H9 (cell line): Measurements from ENCODE around the gene PLAU. TPM values are rescaled to one million over a fixed set of nuclear protein-coding genes. Genes with fewer than 3 reads are reported as not detected.

Experiments
- DNase-seq: peaks from one replicate; pipeline ENCODE4 v3.0.0-alpha.2; 2017
- H2AFZ ChIP-seq: one replicate; pipeline ENCODE4 v1.6.1; 2013; ENCODE audit warnings: mild to moderate bottlenecking, low read length, control low read depth, moderate library complexity
- H2AK5ac ChIP-seq: 2 replicates; pipeline ENCODE4 v1.6.1; 2013; ENCODE audit warnings: low read length, control low read depth, mixed read lengths; ENCODE audit not compliant: insufficient read length
- H2BK120ac ChIP-seq: one replicate; pipeline ENCODE4 v1.6.1; 2013; ENCODE audit warnings: low read depth, mild to moderate bottlenecking, low read length, control low read depth, inconsistent platforms; ENCODE audit not compliant: poor library complexity, severe bottlenecking
- H2BK12ac ChIP-seq: 2 replicates; pipeline ENCODE4 v1.6.1; 2013; ENCODE audit warnings: low read length, control low read depth, mixed read lengths, low read depth; ENCODE audit not compliant: insufficient read length
- H2BK15ac ChIP-seq: 2 replicates; pipeline ENCODE4 v1.6.1; 2013; ENCODE audit warnings: low read depth, low read length, control low read depth
- H2BK20ac ChIP-seq: one replicate; pipeline ENCODE4 v1.6.1; 2013; ENCODE audit warnings: low read depth, mild to moderate bottlenecking, low read length, control low read depth, inconsistent platforms; ENCODE audit not compliant: poor library complexity, severe bottlenecking
- H2BK5ac ChIP-seq: 2 replicates; pipeline ENCODE4 v1.6.1; 2013; ENCODE audit warnings: low read length, control low read depth, mixed read lengths; ENCODE audit not compliant: insufficient read length
- H3K14ac ChIP-seq: 2 replicates; pipeline ENCODE4 v1.6.1; 2013; ENCODE audit warnings: low read length, control low read depth; ENCODE audit not compliant: insufficient read depth
- H3K18ac ChIP-seq: 2 replicates; pipeline ENCODE4 v1.6.1; 2013; ENCODE audit warnings: low read depth, mild to moderate bottlenecking, mixed read lengths, low read length, control low read depth; ENCODE audit not compliant: insufficient read length
- H3K23ac ChIP-seq: 2 replicates; pipeline ENCODE4 v1.6.1; 2013; ENCODE audit warnings: low read length, control low read depth, mixed read lengths, low read depth; ENCODE audit not compliant: insufficient read length
- H3K23me2 ChIP-seq: 2 replicates; pipeline ENCODE4 v1.6.1; 2013; ENCODE audit warnings: low read depth, mild to moderate bottlenecking, mixed read lengths, low read length, control low read depth; ENCODE audit not compliant: insufficient read length, poor library complexity, severe bottlenecking
- H3K27ac ChIP-seq: 2 replicates; pipeline ENCODE4 v1.5.1; 2013; ENCODE audit warnings: low read length, control low read depth, mixed read lengths, low read depth; ENCODE audit not compliant: insufficient read length
- H3K27me3 ChIP-seq: 2 replicates; pipeline ENCODE4 v1.6.1; 2013; ENCODE audit warnings: low read length, control low read depth, inconsistent platforms; ENCODE audit not compliant: insufficient read depth
- H3K4ac ChIP-seq: 2 replicates; pipeline ENCODE4 v1.6.1; 2013; ENCODE audit warnings: low read depth, mild to moderate bottlenecking, control low read depth, inconsistent platforms, low read length, moderate library complexity
- H3K4me1 ChIP-seq: 2 replicates; pipeline ENCODE4 v1.6.1; 2013; ENCODE audit warnings: low read length, control low read depth, inconsistent platforms; ENCODE audit not compliant: insufficient read depth
- H3K4me2 ChIP-seq: 2 replicates; pipeline ENCODE4 v1.6.1; 2013; ENCODE audit warnings: low read length, control low read depth, mixed read lengths; ENCODE audit not compliant: insufficient read length, insufficient read depth
- H3K56ac ChIP-seq: 2 replicates; pipeline ENCODE4 v1.6.1; 2013; ENCODE audit warnings: low read depth, mild to moderate bottlenecking, mixed read lengths, low read length, control low read depth; ENCODE audit not compliant: insufficient read length
- H3K79me1 ChIP-seq: 2 replicates; pipeline ENCODE4 v1.6.1; 2013; ENCODE audit warnings: low read depth, mild to moderate bottlenecking, moderate library complexity, low read length, control low read depth, inconsistent platforms; ENCODE audit not compliant: insufficient read depth, poor library complexity, severe bottlenecking
- H3K79me2 ChIP-seq: 2 replicates; pipeline ENCODE4 v1.6.1; 2013; ENCODE audit warnings: low read length, control low read depth, inconsistent platforms; ENCODE audit not compliant: insufficient read depth
- H3K9ac ChIP-seq: 2 replicates; pipeline ENCODE4 v1.6.1; 2013; ENCODE audit warnings: low read length, control low read depth, mixed read lengths; ENCODE audit not compliant: insufficient read length; ENCODE audit errors: extremely low read depth
- H3K9me3 ChIP-seq: one replicate; pipeline ENCODE4 v1.6.1; 2013; ENCODE audit warnings: low read depth, low read length, inconsistent platforms; ENCODE audit not compliant: control insufficient read depth
- H3T11ph ChIP-seq: one replicate; pipeline ENCODE4 v1.6.1; 2013; ENCODE audit warnings: mild to moderate bottlenecking, low read length, control low read depth, inconsistent platforms
- H4K20me1 ChIP-seq: one replicate; pipeline ENCODE4 v1.6.1; 2013; ENCODE audit not compliant: control insufficient read depth, insufficient read length, insufficient read depth
- H4K5ac ChIP-seq: 2 replicates; pipeline ENCODE4 v1.6.1; 2013; ENCODE audit warnings: low read depth, mild to moderate bottlenecking, mixed read lengths, low read length, control low read depth; ENCODE audit not compliant: insufficient read length
- H4K8ac ChIP-seq: replicated peaks from 2 replicates; pipeline ENCODE4 v1.6.1; 2013; ENCODE audit warnings: low read length, control low read depth, mixed read lengths, low read depth; ENCODE audit not compliant: insufficient read length
- H4K91ac ChIP-seq: 2 replicates; pipeline ENCODE4 v1.6.1; 2013; ENCODE audit warnings: low read depth, mild to moderate bottlenecking, moderate library complexity, mixed read lengths, low read length, control low read depth; ENCODE audit not compliant: insufficient read length
- H3K27ac Mint-ChIP-seq, 3 experiments: 2 replicates in 2 of 3; 3 replicates in 1 of 3; pipeline ENCODE4 v1.8.0; 2020 to 2021; ENCODE audit warnings: mixed read lengths in 3 of 3, mild to moderate bottlenecking in 1 of 3, moderate library complexity in 1 of 3
- H3K27me3 Mint-ChIP-seq: 2 replicates; pipeline ENCODE4 v1.8.0; 2021; ENCODE audit warnings: low read depth, mild to moderate bottlenecking, moderate library complexity, mixed read lengths
- H3K36me3 Mint-ChIP-seq, 3 experiments: 2 replicates in 2 of 3; 3 replicates in 1 of 3; pipeline ENCODE4 v1.8.0; 2020 to 2021; ENCODE audit warnings: low read depth in 3 of 3, mixed read lengths in 3 of 3; ENCODE audit not compliant: insufficient read depth in 1 of 3
- H3K4me1 Mint-ChIP-seq, 2 experiments: 2 replicates each; pipeline ENCODE4 v1.8.0; 2020; ENCODE audit warnings: mixed read lengths in 2 of 2
- H3K4me3 Mint-ChIP-seq, 2 experiments: 2 replicates in 1 of 2; 3 replicates in 1 of 2; pipeline ENCODE4 v1.8.0; 2020 to 2021; ENCODE audit warnings: mild to moderate bottlenecking in 2 of 2, mixed read lengths in 2 of 2, moderate library complexity in 1 of 2
- H3K9me3 Mint-ChIP-seq, 2 experiments: 2 replicates in 1 of 2; 3 replicates in 1 of 2; pipeline ENCODE4 v1.8.0; 2020; ENCODE audit warnings: mild to moderate bottlenecking in 2 of 2, mixed read lengths in 2 of 2, moderate library complexity in 1 of 2
- CTCF ChIP-seq: fragments of 200-600 bp; sonication (generic); conservative IDR thresholded peaks from 3 replicates; pipeline ENCODE4 v1.8.0; 2021; ENCODE audit warnings: antibody characterized with exemption, mild to moderate bottlenecking
- WGBS: extraction: QIAGEN DNeasy Blood & Tissue Kit; methylation state at CpG from one replicate; pipeline ENCODE4 v1.1.7; 2013; ENCODE audit warnings: missing lambda C conversion rate, low lambda C conversion rate, mixed read lengths; ENCODE audit not compliant: insufficient read length; ENCODE audit errors: extremely low coverage; 5-methylcytosine and 5-hydroxymethylcytosine counted together
- total RNA-seq: library from RNA; stranded (reverse); gene quantifications from 2 replicates; pipeline ENCODE4 v1.2.1, GENCODE V29; 2021

Gene PLAU
- total RNA-seq, 1 experiment from 2014 or later = 15.0 TPM

- no peak overlapping the region for H3K18ac ChIP-seq
- no peak overlapping the region for H3K4me2 ChIP-seq
Observed at GRCh38 chr10:73893426-73893825, 17.5 kb upstream of the PLAU start.

More at GRCh38 chr10:73893426-73893825, 17.5 kb upstream of the PLAU start:
- no peaks in the 10 kb centered on the region for H3K23me2 ChIP-seq
- no peaks in the 10 kb centered on the region for H3K4me1 ChIP-seq
- no peak overlapping the region for H4K5ac ChIP-seq
- no peak for TF ChIP-seq CTCF
- H3K14ac ChIP-seq = no peak overlapping the region
- no peak overlapping the region for H3K4ac ChIP-seq
- H4K91ac ChIP-seq = no peak overlapping the region
- H2BK12ac ChIP-seq = no peak overlapping the region
- H3K9ac ChIP-seq = no peak overlapping the region
- no peaks in the 10 kb centered on the region for H3K9me3 ChIP-seq
- H2AK5ac ChIP-seq = no peak overlapping the region
- no peaks in the 10 kb centered on the region for H4K20me1 ChIP-seq
- H3K79me1 ChIP-seq = no peaks in the 10 kb centered on the region
- H3K27me3 Mint-ChIP-seq = peaks cover 4% of the 10 kb centered on the region
- H3K4me3 Mint-ChIP-seq = no peak overlapping the region
- no peak overlapping the region for H2BK15ac ChIP-seq
- peaks cover 0 to 3% of the 10 kb centered on the region in 2 experiments; a peak in 2 of 5 replicates for H3K9me3 Mint-ChIP-seq
- H2BK120ac ChIP-seq = no peak overlapping the region
- H2BK5ac ChIP-seq = no peak overlapping the region
- no peak overlapping the region for H4K8ac ChIP-seq
- no peak overlapping the region for H3K27ac ChIP-seq
- no peaks in the 10 kb centered on the region for H3K36me3 Mint-ChIP-seq
- H3T11ph ChIP-seq = no peak overlapping the region
- no peak overlapping the region for H2AFZ ChIP-seq
- peaks cover 0 to 10% of the 10 kb centered on the region in 2 experiments; a peak in 2 of 4 replicates for H3K4me1 Mint-ChIP-seq
- H2BK20ac ChIP-seq = no peak overlapping the region
- no peak overlapping the region for H3K56ac ChIP-seq
- H3K23ac ChIP-seq = no peak overlapping the region
- H3K27me3 ChIP-seq = no peaks in the 10 kb centered on the region
- WGBS = no CpG with 5 or more reads among the region's 8 CpGs
- no peaks in the 10 kb centered on the region for H3K79me2 ChIP-seq
- no peak for DNase-seq
- H3K27ac Mint-ChIP-seq = no peak overlapping the region; a peak in 1 of 7 replicates
